ENCODE data around the gene PPM1H. TPM values are rescaled to one million over a fixed set of nuclear protein-coding genes. Genes with fewer than 3 reads are reported as not detected.

Gene PPM1H
- total RNA-seq, 4 donors from 2014 or later, result 1.5 to 2.7 (median 2.3) TPM

DNA sequence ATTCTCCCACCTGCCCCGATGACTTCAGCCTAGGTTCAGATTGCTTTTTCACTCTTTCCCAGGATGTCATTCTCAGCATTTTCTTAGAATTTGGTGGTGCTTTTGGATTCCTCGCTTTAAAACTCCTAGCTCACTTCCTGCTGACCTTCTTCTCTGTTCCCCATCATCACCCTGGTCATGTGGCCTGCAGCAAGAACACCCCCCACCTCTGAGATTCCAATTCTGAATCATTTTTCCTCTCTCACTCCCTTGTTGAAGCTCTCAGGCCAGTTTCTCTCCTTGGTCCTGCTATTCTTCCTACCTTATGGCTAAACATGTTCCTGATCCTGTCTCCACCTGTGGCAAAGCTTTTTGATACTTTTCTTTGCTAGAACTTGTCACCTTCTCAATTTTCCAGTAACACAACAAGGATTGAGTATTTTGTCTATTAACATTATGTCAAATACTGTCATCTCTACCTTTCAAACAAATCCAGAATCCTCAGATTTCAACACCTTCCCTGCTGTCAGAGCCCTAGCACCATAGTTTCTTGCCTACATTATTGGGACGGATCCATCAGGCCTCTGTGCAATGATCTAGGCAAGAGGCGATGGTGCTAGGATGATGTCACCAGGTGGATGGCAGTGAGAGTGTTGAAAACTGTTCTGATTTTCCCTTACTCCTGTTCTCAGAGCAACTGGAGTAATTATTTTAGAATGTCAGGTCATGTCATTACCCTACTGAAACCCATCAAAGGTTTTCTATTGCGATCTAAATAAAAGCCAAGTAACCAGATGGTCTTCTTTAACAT lies 234.7 kb downstream of the PPM1H start:
- TF ChIP-seq, protein P1, sequence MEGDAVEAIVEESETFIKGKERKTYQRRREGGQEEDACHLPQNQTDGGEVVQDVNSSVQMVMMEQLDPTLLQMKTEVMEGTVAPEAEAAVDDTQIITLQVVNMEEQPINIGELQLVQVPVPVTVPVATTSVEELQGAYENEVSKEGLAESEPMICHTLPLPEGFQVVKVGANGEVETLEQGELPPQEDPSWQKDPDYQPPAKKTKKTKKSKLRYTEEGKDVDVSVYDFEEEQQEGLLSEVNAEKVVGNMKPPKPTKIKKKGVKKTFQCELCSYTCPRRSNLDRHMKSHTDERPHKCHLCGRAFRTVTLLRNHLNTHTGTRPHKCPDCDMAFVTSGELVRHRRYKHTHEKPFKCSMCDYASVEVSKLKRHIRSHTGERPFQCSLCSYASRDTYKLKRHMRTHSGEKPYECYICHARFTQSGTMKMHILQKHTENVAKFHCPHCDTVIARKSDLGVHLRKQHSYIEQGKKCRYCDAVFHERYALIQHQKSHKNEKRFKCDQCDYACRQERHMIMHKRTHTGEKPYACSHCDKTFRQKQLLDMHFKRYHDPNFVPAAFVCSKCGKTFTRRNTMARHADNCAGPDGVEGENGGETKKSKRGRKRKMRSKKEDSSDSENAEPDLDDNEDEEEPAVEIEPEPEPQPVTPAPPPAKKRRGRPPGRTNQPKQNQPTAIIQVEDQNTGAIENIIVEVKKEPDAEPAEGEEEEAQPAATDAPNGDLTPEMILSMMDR (IDR thresholded peaks at IDR 0.05; ENCODE audit: low read depth), result no peak

DNA sequence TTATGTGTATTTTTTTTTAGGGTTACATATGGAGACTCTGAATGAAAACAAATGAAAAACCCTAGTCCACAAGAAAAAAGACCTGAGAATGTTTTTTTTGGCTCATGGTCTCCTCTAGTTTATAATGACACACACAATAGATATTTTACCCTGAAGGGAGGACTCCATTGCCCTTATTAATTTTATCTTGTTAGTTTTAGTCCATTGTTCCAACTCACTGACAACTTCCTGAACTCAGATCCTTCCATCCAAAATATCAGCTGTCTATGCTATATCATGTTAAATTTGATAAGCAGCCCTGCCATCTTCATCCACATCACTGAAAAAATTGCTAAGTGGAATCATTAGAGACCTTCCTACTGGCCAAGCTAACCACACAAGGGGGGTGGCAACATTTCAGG lies 236.2 kb downstream of the PPM1H start:
- TF ChIP-seq, protein P1 (IDR thresholded peaks at IDR 0.05; ENCODE audit: low read depth), result no peak

DNA sequence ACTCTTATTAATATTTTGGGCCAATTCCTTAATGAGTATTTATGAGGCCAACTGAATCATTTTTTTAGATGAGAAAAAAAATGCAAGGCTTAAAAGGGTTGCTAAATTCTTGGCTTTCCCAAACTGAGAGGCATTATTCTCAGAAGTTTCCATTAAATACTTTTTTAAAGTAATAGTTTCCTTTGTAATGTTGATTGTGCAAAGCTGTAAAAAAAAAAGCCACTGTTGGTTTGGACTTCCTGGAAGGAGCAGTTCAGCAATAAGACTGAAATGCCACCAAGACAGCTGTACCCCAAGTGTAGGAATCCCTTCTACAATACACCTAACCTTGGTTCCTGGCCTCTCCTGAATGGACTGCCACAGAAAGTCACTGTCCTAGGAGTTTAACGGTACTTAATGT lies 237.1 kb downstream of the PPM1H start:
- TF ChIP-seq, protein P1 (IDR thresholded peaks at IDR 0.05; ENCODE audit: low read depth), result no peak

DNA sequence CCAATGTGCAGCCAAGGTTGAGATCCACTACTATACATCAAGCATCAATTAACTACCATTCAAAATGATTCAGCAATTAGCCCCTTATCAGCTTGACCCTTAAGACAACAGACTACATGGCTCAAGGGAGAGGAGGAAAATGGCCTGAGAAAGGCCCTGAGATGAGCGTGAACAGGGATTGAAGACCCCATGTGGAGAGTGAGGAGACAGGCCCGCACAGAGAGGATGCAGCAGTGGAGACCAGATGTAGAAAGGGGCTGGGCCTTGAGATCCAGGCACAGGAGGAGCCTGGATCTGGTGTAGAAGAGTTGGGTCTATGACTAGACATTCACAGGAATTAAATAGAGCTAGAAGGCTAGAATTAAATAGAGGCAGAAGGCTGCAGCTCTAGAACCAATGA lies 239.3 kb downstream of the PPM1H start:
- TF ChIP-seq, protein P1 (IDR thresholded peaks at IDR 0.05; ENCODE audit: low read depth), result no peak

DNA sequence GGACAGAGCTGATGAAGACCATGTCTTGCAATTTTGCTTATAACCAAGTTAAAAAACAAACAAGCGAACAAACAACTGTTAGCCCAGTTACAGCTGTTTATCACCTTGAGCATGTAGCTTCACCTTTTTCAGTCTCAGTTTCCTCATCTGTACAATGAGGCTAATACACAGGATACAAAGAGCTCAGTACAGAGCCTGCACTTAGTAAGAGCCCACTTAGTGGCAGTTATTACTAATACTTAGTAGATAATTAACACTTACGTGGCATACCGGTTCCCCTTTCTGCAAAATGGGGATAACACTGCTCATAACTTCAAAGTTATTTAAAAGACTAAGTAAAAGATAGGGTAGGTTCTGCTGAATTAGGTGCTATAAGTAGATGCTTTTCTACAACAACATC lies 240.3 kb downstream of the PPM1H start:
- TF ChIP-seq, protein P1 (IDR thresholded peaks at IDR 0.05; ENCODE audit: low read depth), result no peak

DNA sequence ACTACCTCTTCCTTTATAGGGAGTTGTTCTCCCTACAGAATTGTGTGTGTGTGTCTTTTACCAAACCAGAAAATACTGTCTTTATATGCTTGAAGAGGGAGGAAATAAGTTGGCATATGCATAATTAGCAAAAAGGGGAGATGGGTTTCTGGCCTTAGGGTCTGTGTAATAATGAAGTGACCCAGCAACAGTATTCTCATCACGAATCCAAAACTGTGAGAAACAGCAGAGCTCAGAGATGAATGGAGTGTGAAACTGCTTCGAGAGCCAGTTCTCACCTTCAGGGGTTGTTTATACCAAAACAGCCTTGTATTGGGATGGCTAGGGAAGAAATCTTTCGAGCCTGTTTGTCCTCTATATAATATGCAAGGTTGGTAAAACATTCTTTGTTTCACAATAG lies 240.8 kb downstream of the PPM1H start:
- TF ChIP-seq, protein P1 (IDR thresholded peaks at IDR 0.05; ENCODE audit: low read depth), result no peak

DNA sequence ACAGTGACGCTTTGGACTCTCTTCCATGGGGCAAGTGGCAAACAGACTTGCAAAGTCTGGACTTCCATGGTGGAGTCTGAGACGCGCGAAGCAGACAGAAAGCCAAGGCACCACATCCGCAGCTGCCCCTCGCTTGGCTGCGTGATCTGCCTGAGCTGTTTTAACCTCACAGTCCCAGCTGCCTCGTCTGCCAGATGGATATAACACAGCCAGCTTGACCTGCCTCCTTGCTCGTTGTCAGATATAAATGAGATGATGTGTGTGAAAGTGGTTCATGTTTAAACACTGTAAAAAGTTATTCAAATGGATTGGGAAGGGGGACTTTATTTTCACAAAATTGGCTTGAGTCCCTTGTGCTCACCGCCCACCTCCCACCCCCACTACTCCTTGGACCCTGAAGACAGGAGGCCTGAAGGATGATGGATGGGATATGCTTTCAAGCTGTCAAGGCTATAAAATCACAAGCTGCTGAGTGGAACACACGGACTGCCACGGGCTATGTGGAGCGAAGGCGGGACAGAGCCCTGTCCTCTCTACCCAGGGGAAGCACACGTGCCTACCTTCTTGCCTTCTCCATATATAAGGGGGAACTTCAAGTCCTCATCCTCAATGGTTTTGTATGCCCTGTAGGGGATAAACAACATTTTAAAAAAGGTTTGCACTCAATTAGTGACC lies 241.4 kb downstream of the PPM1H start:
- TF ChIP-seq, protein P1 (IDR thresholded peaks at IDR 0.05; ENCODE audit: low read depth), result no peak

Measured in subcutaneous adipose tissue (tissue), 4 donors.